ENCODE data around the gene TPPP2. TPM values are rescaled to one million over a fixed set of nuclear protein-coding genes. Genes with fewer than 3 reads are reported as not detected.

TPPP2 gene
- total RNA-seq, 1 donor from 2014 or later, result not detected

GRCh38 chr14:21030531-21030930 is 514 bp downstream of the TPPP2 start:
- peaks cover 12% of the 10 kb centered on the region for H3K27me3 ChIP-seq (ENCODE audit: control insufficient read depth, insufficient read depth, low read length)
- H3K4me3 ChIP-seq (ENCODE audit: low read depth, low read length), result no peak overlapping the region
- no peak for TF ChIP-seq CTCF (IDR thresholded peaks at IDR 0.05; ENCODE audit: insufficient read depth, low read length, poor library complexity, severe bottlenecking)
- DNase-seq (ENCODE audit: low read depth), result no peak
- no peaks in the 10 kb centered on the region for H3K36me3 ChIP-seq (ENCODE audit: control insufficient read depth, insufficient read depth, low read length)

GRCh38 chr14:21032326-21033132 is 2.5 kb downstream of the TPPP2 start:
- Histone ChIP-seq H3K27me3 (ENCODE audit: control insufficient read depth, insufficient read depth, low read length) (peaks cover 8% of the 10 kb centered on the region), H3K36me3 (ENCODE audit: control insufficient read depth, insufficient read depth, low read length) (no peaks in the 10 kb centered on the region), H3K4me3 (ENCODE audit: low read depth, low read length) (no peak overlapping the region)
- DNase-seq (ENCODE audit: low read depth), result no peak
- no peak for TF ChIP-seq CTCF (IDR thresholded peaks at IDR 0.05; ENCODE audit: insufficient read depth, low read length, poor library complexity, severe bottlenecking)

GRCh38 chr14:21033133-21033698 is 3.2 kb downstream of the TPPP2 start:
- H3K4me3 ChIP-seq (ENCODE audit: low read depth, low read length), result no peak overlapping the region
- DNase-seq (ENCODE audit: low read depth), result no peak
- TF ChIP-seq CTCF (IDR thresholded peaks at IDR 0.05; ENCODE audit: insufficient read depth, low read length, poor library complexity, severe bottlenecking), result no peak
- peaks cover 8% of the 10 kb centered on the region for H3K27me3 ChIP-seq (ENCODE audit: control insufficient read depth, insufficient read depth, low read length)
- no peaks in the 10 kb centered on the region for H3K36me3 ChIP-seq (ENCODE audit: control insufficient read depth, insufficient read depth, low read length)

GRCh38 chr14:21034707-21035106 is 4.7 kb downstream of the TPPP2 start, which contains the start of gene RNASE13:
TSS of gene RNASE13 (minus strand) at chr14:21034807. CDS start at chr14:21034288, 519 bp downstream.
- DNase-seq (ENCODE audit: low read depth), result no peak
- no peak for TF ChIP-seq CTCF (IDR thresholded peaks at IDR 0.05; ENCODE audit: insufficient read depth, low read length, poor library complexity, severe bottlenecking)
- H3K27me3 ChIP-seq (ENCODE audit: control insufficient read depth, insufficient read depth, low read length), result peaks cover 8% of the 10 kb centered on the region
- no peaks in the 10 kb centered on the region for H3K36me3 ChIP-seq (ENCODE audit: control insufficient read depth, insufficient read depth, low read length)
- no peak within 1 kb of the TSS for H3K4me3 ChIP-seq (ENCODE audit: low read depth, low read length)

GRCh38 chr14:21036751-21037150 is 6.7 kb downstream of the TPPP2 start:
- Histone ChIP-seq H3K27me3 (ENCODE audit: control insufficient read depth, insufficient read depth, low read length) (peaks cover 5% of the 10 kb centered on the region), H3K4me3 (ENCODE audit: low read depth, low read length) (no peak overlapping the region), H3K36me3 (ENCODE audit: control insufficient read depth, insufficient read depth, low read length) (no peaks in the 10 kb centered on the region)
- TF ChIP-seq CTCF (IDR thresholded peaks at IDR 0.05; ENCODE audit: insufficient read depth, low read length, poor library complexity, severe bottlenecking), result no peak
- DNase-seq (ENCODE audit: low read depth), result no peak
